Keratinocyte (primary cell): ENCODE measurements around the gene TBC1D16. TPM values are rescaled to one million over a fixed set of nuclear protein-coding genes. Genes with fewer than 3 reads are reported as not detected.

Experiments
- DNase-seq: peaks from one replicate; pipeline ENCODE4 v3.0.0-alpha.2; 2011; ENCODE audit warnings: low read depth, missing footprints, low spot score
- FAIRE-seq: peaks from 2 replicates; lab custom pipeline; 2011; peaks lifted over from hg19 to GRCh38; lab: Jason Lieb, UNC
- H2AFZ ChIP-seq: 2 replicates; pipeline ENCODE4 v1.6.0; 2012; ENCODE audit warnings: low read length, control low read depth, inconsistent platforms; ENCODE audit not compliant: control insufficient read depth
- H3K27ac ChIP-seq: 2 replicates; pipeline ENCODE4 v1.5.1; 2011; ENCODE audit warnings: low read length; ENCODE audit not compliant: control insufficient read depth, insufficient read depth
- H3K27me3 ChIP-seq: 3 replicates; pipeline ENCODE4 v1.6.0; 2011; ENCODE audit warnings: low read length; ENCODE audit not compliant: control insufficient read depth, insufficient read depth; ENCODE audit errors: extremely low read depth
- H3K36me3 ChIP-seq, 2 experiments: 2 replicates in 1 of 2; 3 replicates in 1 of 2; pipeline ENCODE4 v1.5.1; 2011; ENCODE audit warnings: low read length in 2 of 2, mild to moderate bottlenecking in 1 of 2; ENCODE audit not compliant: control insufficient read depth in 2 of 2, insufficient read depth in 2 of 2; ENCODE audit errors: extremely low read depth in 1 of 2
- H3K4me1 ChIP-seq: 3 replicates; pipeline ENCODE4 v1.5.1; 2011; ENCODE audit warnings: low read length; ENCODE audit not compliant: control insufficient read depth, insufficient read depth; ENCODE audit errors: extremely low read depth
- H3K4me2 ChIP-seq: 3 replicates; pipeline ENCODE4 v1.6.0; 2011; ENCODE audit warnings: low read depth, low read length; ENCODE audit not compliant: control insufficient read depth, insufficient read depth; ENCODE audit errors: extremely low read depth
- H3K4me3 ChIP-seq, 3 experiments: fragments of 200-600 bp in 1 of 3; sonication (generic) in 1 of 3; 2 replicates in 2 of 3; 3 replicates in 1 of 3; pipeline ENCODE4 v1.5.1; 2011 to 2016; ENCODE audit warnings: low read length in 3 of 3, mild to moderate bottlenecking in 3 of 3, control low read depth in 2 of 3, inconsistent platforms in 1 of 3, low read depth in 1 of 3, mixed read lengths in 1 of 3, mixed run types in 1 of 3, moderate library complexity in 1 of 3; ENCODE audit not compliant: control insufficient read depth in 2 of 3, insufficient read depth in 2 of 3; ENCODE audit errors: extremely low read depth in 1 of 3
- H3K79me2 ChIP-seq: 2 replicates; pipeline ENCODE4 v1.6.0; 2012; ENCODE audit warnings: low read length; ENCODE audit not compliant: control insufficient read depth, insufficient read depth
- H3K9ac ChIP-seq: 3 replicates; pipeline ENCODE4 v1.6.0; 2011; ENCODE audit warnings: low read length; ENCODE audit not compliant: control insufficient read depth, insufficient read depth; ENCODE audit errors: extremely low read depth
- H3K9me1 ChIP-seq: 3 replicates; pipeline ENCODE4 v1.6.0; 2011; ENCODE audit warnings: low read length; ENCODE audit not compliant: control insufficient read depth, insufficient read depth; ENCODE audit errors: extremely low read depth
- H3K9me3 ChIP-seq: 2 replicates; pipeline ENCODE4 v1.5.1; 2012; ENCODE audit warnings: low read depth, low read length; ENCODE audit not compliant: control insufficient read depth
- H4K20me1 ChIP-seq: 3 replicates; pipeline ENCODE4 v1.6.0; 2011; ENCODE audit warnings: low read length; ENCODE audit not compliant: control insufficient read depth, insufficient read depth; ENCODE audit errors: extremely low read depth
- EZH2 ChIP-seq: IDR thresholded peaks from one replicate; pipeline ENCODE4 v1.6.1; 2012; ENCODE audit warnings: inconsistent platforms, mild to moderate bottlenecking, low read length, moderate library complexity
- dilution Hi-C: fragments of 300-500 bp; cut with MboI; formaldehyde crosslinking; loops from one replicate; pipeline ENCODE4 v1.7.0; 2020; ENCODE audit warnings: low sequenced_read_pairs; ENCODE audit not compliant: extremely low pct_ligation_motif_present
- polyA plus RNA-seq, 5 experiments: library from polyadenylated mRNA; depleted of rRNA in 3 of 5; stranded (reverse) in 3 of 5; stranded (forward) in 1 of 5; unstranded in 1 of 5; fragments of >200 nt; gene quantifications; 1 replicate in 1 of 5; 2 replicates in 3 of 5; 3 replicates in 1 of 5; pipeline versions ENCODE4 v1.2.1 to v1.2.3, GENCODE V29; 2011 to 2012; ENCODE audit warnings: missing spikeins in 2 of 5, low read depth in 1 of 5, low replicate concordance in 1 of 5
- TF ChIP-seq, protein P1 (sequence below), 3 experiments: IDR thresholded peaks in 1 of 3; conservative IDR thresholded peaks in 1 of 3; optimal IDR thresholded peaks in 1 of 3; 2 replicates in 2 of 3; 3 replicates in 1 of 3; pipeline versions ENCODE3 to v1.5.1; 2011; ENCODE audit warnings: low read length in 3 of 3, mild to moderate bottlenecking in 3 of 3, moderate library complexity in 2 of 3, control low read depth in 1 of 3, inconsistent platforms in 1 of 3; ENCODE audit not compliant: insufficient read depth in 2 of 3; ENCODE audit errors: extremely low read depth in 1 of 3

TBC1D16 gene
- polyA plus RNA-seq, 1 donor (not counting 4 experiments of a cell fraction or from before 2014, with no cell fraction given), result 8.6 TPM

GRCh38 chr17:79919862-79920720 lies 115.6 kb downstream of the TBC1D16 start:
- Histone ChIP-seq H2AFZ (no peak overlapping the region), H3K4me2 (no peak overlapping the region), H3K79me2 (no peaks in the 10 kb centered on the region), H3K9me3 (no peaks in the 10 kb centered on the region), H3K4me1 (no peaks in the 10 kb centered on the region), H3K27ac (no peak overlapping the region), H3K4me3 (no peak overlapping the region), H4K20me1 (no peaks in the 10 kb centered on the region), H3K36me3 (no peaks in the 10 kb centered on the region), H3K27me3 (peaks cover 62% of the 10 kb centered on the region), H3K9ac (no peak overlapping the region), H3K9me1 (no peaks in the 10 kb centered on the region)
- TF ChIP-seq EZH2, result no peak
- TF ChIP-seq, protein P1, sequence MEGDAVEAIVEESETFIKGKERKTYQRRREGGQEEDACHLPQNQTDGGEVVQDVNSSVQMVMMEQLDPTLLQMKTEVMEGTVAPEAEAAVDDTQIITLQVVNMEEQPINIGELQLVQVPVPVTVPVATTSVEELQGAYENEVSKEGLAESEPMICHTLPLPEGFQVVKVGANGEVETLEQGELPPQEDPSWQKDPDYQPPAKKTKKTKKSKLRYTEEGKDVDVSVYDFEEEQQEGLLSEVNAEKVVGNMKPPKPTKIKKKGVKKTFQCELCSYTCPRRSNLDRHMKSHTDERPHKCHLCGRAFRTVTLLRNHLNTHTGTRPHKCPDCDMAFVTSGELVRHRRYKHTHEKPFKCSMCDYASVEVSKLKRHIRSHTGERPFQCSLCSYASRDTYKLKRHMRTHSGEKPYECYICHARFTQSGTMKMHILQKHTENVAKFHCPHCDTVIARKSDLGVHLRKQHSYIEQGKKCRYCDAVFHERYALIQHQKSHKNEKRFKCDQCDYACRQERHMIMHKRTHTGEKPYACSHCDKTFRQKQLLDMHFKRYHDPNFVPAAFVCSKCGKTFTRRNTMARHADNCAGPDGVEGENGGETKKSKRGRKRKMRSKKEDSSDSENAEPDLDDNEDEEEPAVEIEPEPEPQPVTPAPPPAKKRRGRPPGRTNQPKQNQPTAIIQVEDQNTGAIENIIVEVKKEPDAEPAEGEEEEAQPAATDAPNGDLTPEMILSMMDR (optimal IDR thresholded peaks at IDR 0.05 in 1 of 3, IDR thresholded peaks at IDR 0.05 in 1 of 3, conservative IDR thresholded peaks at IDR 0.05 in 1 of 3; ENCODE audit: extremely low read depth in 1 of 3, insufficient read depth in 2 of 3, low read length in 3 of 3), result no peak
- dilution Hi-C loops, result no loop called here
- no peak for FAIRE-seq
- DNase-seq, result no peak

DNA sequence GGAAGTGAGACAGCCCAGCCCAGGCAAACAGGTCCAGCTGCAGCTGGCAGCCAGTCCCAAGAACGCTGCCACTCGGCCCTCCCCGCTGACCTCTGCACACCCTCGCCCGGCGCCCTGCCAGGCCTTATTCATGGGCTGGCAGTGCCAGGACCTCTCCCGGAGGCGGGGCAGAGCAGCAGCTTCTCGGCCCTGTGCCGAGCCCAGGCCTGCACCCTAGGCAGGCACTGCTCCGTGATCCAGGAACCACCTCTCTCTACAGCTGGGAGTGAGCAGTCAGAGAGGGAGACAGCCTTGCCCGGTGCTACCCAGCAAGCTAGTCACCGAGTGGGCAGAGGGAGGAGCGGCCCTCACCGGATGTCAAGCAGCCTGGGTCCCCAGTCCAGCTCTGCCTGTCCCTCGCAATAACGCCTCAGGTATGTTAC lies 116.5 kb downstream of the TBC1D16 start:
- Histone ChIP-seq H4K20me1 (no peaks in the 10 kb centered on the region), H3K27ac (no peak overlapping the region), H3K4me3 (no peak overlapping the region), H2AFZ (no peak overlapping the region), H3K36me3 (no peaks in the 10 kb centered on the region), H3K27me3 (peaks cover 66% of the 10 kb centered on the region), H3K79me2 (no peaks in the 10 kb centered on the region), H3K9ac (no peak overlapping the region), H3K9me1 (no peaks in the 10 kb centered on the region), H3K4me2 (no peak overlapping the region), H3K4me1 (no peaks in the 10 kb centered on the region), H3K9me3 (no peaks in the 10 kb centered on the region)
- FAIRE-seq (no peak), DNase-seq (no peak)
- dilution Hi-C loops, result no loop called here
- no peak for TF ChIP-seq EZH2
- TF ChIP-seq, protein P1 (optimal IDR thresholded peaks at IDR 0.05 in 1 of 3, IDR thresholded peaks at IDR 0.05 in 1 of 3, conservative IDR thresholded peaks at IDR 0.05 in 1 of 3; ENCODE audit: extremely low read depth in 1 of 3, insufficient read depth in 2 of 3, low read length in 3 of 3), result no peak
